GM12878 (cell line): Measurements from ENCODE around the gene RPLP2. TPM values are rescaled to one million over a fixed set of nuclear protein-coding genes. Genes with fewer than 3 reads are reported as not detected.
A peak's percentile ranks its signal among the peaks of the same experiment; 100 is the strongest.

Experiments
- ATF3 ChIP-seq: IDR thresholded peaks from 2 replicates; pipeline ENCODE4 v1.6.1; 2011; ENCODE audit warnings: low read depth, mild to moderate bottlenecking, low read length, moderate library complexity, borderline replicate concordance; ENCODE audit errors: extremely low read depth
- BHLHE40 ChIP-seq, 2 experiments: fragments of 450-650 bp in 1 of 2; IDR thresholded peaks; 2 replicates each; pipeline ENCODE4 v1.6.1; 2011 to 2017; ENCODE audit warnings: low read depth in 2 of 2, borderline replicate concordance in 1 of 2, improper control_type of control experiment in 1 of 2, low read length in 1 of 2, mild to moderate bottlenecking in 1 of 2
- E2F4 ChIP-seq: IDR thresholded peaks from 2 replicates; pipeline ENCODE4 v1.6.1; 2012; ENCODE audit warnings: low read depth, low read length, improper control_type of control experiment
- ELK1 ChIP-seq: IDR thresholded peaks from 2 replicates; pipeline ENCODE4 v1.6.1; 2012; ENCODE audit warnings: low read depth, low read length, improper control_type of control experiment
- GABPA ChIP-seq: IDR thresholded peaks from 2 replicates; pipeline ENCODE4 v1.6.1; 2014; ENCODE audit warnings: antibody characterized with exemption, low read depth, mild to moderate bottlenecking, inconsistent platforms
- GATAD2B ChIP-seq: fragments of 450-650 bp; conservative IDR thresholded peaks from 2 replicates; pipeline ENCODE4 v1.6.1; 2017; ENCODE audit warnings: low read depth, mild to moderate bottlenecking, moderate library complexity
- IKZF1 ChIP-seq: fragments of 450-650 bp; conservative IDR thresholded peaks from 2 replicates; pipeline ENCODE4 v1.6.1; 2017; ENCODE audit warnings: antibody characterized with exemption, mild to moderate bottlenecking
- IKZF2 ChIP-seq, 2 experiments: fragments of 450-650 bp; IDR thresholded peaks; 2 replicates each; pipeline ENCODE4 v1.6.1; 2017; ENCODE audit warnings: mild to moderate bottlenecking in 2 of 2, moderate library complexity in 2 of 2
- MYC ChIP-seq: IDR thresholded peaks from 2 replicates; pipeline ENCODE4 v1.6.1; 2011; ENCODE audit warnings: mild to moderate bottlenecking, low read length, moderate library complexity, inconsistent platforms; ENCODE audit not compliant: insufficient read depth, insufficient replicate concordance, insufficient read length, severe bottlenecking
- NFIC ChIP-seq: IDR thresholded peaks from 2 replicates; pipeline ENCODE4 v1.6.1; 2012; ENCODE audit warnings: low read depth, mild to moderate bottlenecking, inconsistent platforms, low read length, moderate library complexity
- NFYA ChIP-seq: IDR thresholded peaks from 2 replicates; pipeline ENCODE4 v1.6.1; 2011; ENCODE audit warnings: low read depth, mild to moderate bottlenecking, low read length, improper control_type of control experiment, borderline replicate concordance
- PAX8 ChIP-seq: fragments of 450-650 bp; IDR thresholded peaks from 2 replicates; pipeline ENCODE4 v1.6.1; 2017; ENCODE audit warnings: mild to moderate bottlenecking, moderate library complexity
- POLR2AphosphoS5 ChIP-seq: IDR thresholded peaks from 2 replicates; pipeline ENCODE4 v1.6.1; 2011; ENCODE audit warnings: mild to moderate bottlenecking, low read length, inconsistent platforms
- RELA ChIP-seq: fragments of 450-650 bp; IDR thresholded peaks from 2 replicates; pipeline ENCODE4 v1.8.0; 2014; ENCODE audit warnings: borderline replicate concordance; ENCODE audit not compliant: partially characterized antibody
- RFX5 ChIP-seq: IDR thresholded peaks from 2 replicates; pipeline ENCODE4 v1.6.1; 2011; ENCODE audit warnings: low read depth, low read length, improper control_type of control experiment
- SREBF2 ChIP-seq: IDR thresholded peaks from 2 replicates; pipeline ENCODE4 v1.6.1; 2012; ENCODE audit warnings: mild to moderate bottlenecking, low read length
- TAF1 ChIP-seq: IDR thresholded peaks from 2 replicates; pipeline ENCODE4 v1.6.1; 2011; ENCODE audit warnings: mild to moderate bottlenecking, low read depth, low read length, borderline replicate concordance
- TCF3 ChIP-seq: IDR thresholded peaks from 2 replicates; pipeline ENCODE4 v1.6.1; 2012; ENCODE audit warnings: low read depth, mild to moderate bottlenecking, low read length, borderline replicate concordance; ENCODE audit not compliant: insufficient read depth
- USF2 ChIP-seq: IDR thresholded peaks from 2 replicates; pipeline ENCODE4 v1.6.1; 2011; ENCODE audit warnings: low read depth, low read length, improper control_type of control experiment, borderline replicate concordance
- ZBTB11 ChIP-seq: fragments of 450-650 bp; formaldehyde crosslinking; IDR thresholded peaks from 2 replicates; pipeline ENCODE4 v1.5.0; 2022; ENCODE audit warnings: mild to moderate bottlenecking, missing genetic modification characterization
- polyA plus RNA-seq, 11 experiments: library from polyadenylated mRNA; depleted of rRNA in 4 of 11; unstranded in 6 of 11; stranded (reverse) in 5 of 11; fragments of >200 nt; fragmentation: Nextera tagmentation in 4 of 11; fragmentation: Illumina TruSeq in 1 of 11; extraction: Ambion mirVana in 4 of 11; extraction: Trizol in 1 of 11; gene quantifications; 1 replicate in 1 of 11; 2 replicates in 10 of 11; pipeline versions ENCODE4 v1.2.1 to v1.2.3, GENCODE V29; 2011 to 2016; ENCODE audit warnings: inconsistent platforms in 2 of 11, missing spikeins in 2 of 11, low read depth in 1 of 11
- total RNA-seq, 4 experiments: library from RNA; depleted of rRNA in 3 of 4; stranded (reverse); fragments of >200 nt in 3 of 4; fragmentation: Illumina TruSeq in 1 of 4; extraction: Trizol in 1 of 4; gene quantifications; 2 replicates each; pipeline versions ENCODE4 v1.2.1 to v1.2.3, GENCODE V29; 2013 to 2021

Gene RPLP2
- total and polyA plus RNA-seq, 10 of the 15 experiments (the other 5 are each of a cell fraction or from before 2014, with no cell fraction given), result 488 to 3,558 (median 1,481) TPM

- TF ChIP-seq NFIC (no peak), TCF3 (peak; percentile 68; the same call in 1 of the 2 replicates), NFYA (no peak), RFX5 (no peak; the same call in 1 of the 2 replicates), SREBF2 (no peak), IKZF1 (peak; percentile 99), BHLHE40 (IDR thresholded peaks at IDR 0.05; ENCODE audit: borderline replicate concordance in 1 of 2, low read depth in 2 of 2, low read length in 1 of 2) (peak; percentile 90 to 95), E2F4 (0 out of 2 replicates have a peak, but pooled peaks have one; percentile 12), ELK1 (peak; percentile 91), ZBTB11 (CRISPR knock-in tag) (no peak; the same call in 1 of the 2 replicates), PAX8 (no peak), GABPA (peak; percentile 92), MYC (peak; percentile 91), POLR2AphosphoS5 (peak; percentile 97), USF2 (no peak; the same call in 1 of the 2 replicates), TAF1 (peak; percentile 97), ATF3 (peak; percentile 91), GATAD2B (peak; percentile 81), RELA (peak; percentile 66), IKZF2 (IDR thresholded peaks at IDR 0.05) (peak in 1 of 2 experiments; percentile 27; a peak in 1 of 4 replicates)
Measured at GRCh38 chr11:809287-810039, at the start of gene RPLP2 (continued).
